Glutamatergic neuron (in vitro differentiated cells): Measurements from ENCODE around the gene TAS2R40. TPM values are rescaled to one million over a fixed set of nuclear protein-coding genes. Genes with fewer than 3 reads are reported as not detected.
"Not testable (repeated sequence)": the region's sequence is repeated elsewhere in the genome, so short reads cannot be mapped to it uniquely, and the experiment has no call there.

ENCODE experiments used
- DNase-seq: peaks from one replicate; pipeline ENCODE4 v3.0.0; 2022
- H3K27ac Mint-ChIP-seq: one replicate; pipeline ENCODE4 v1.8.0; 2020; ENCODE audit warnings: mild to moderate bottlenecking, mixed read lengths, inconsistent platforms; ENCODE audit not compliant: unreplicated experiment
- H3K27me3 Mint-ChIP-seq: one replicate; pipeline ENCODE4 v1.8.0; 2020; ENCODE audit warnings: mild to moderate bottlenecking, moderate library complexity, mixed read lengths, inconsistent platforms; ENCODE audit not compliant: unreplicated experiment
- H3K36me3 Mint-ChIP-seq: one replicate; pipeline ENCODE4 v1.8.0; 2020; ENCODE audit warnings: mild to moderate bottlenecking, mixed read lengths, inconsistent platforms; ENCODE audit not compliant: unreplicated experiment
- H3K4me1 Mint-ChIP-seq: one replicate; pipeline ENCODE4 v1.8.0; 2020; ENCODE audit warnings: mild to moderate bottlenecking, low read depth, mixed read lengths, inconsistent platforms; ENCODE audit not compliant: unreplicated experiment
- H3K4me3 Mint-ChIP-seq: one replicate; pipeline ENCODE4 v1.8.0; 2020; ENCODE audit warnings: mild to moderate bottlenecking, mixed read lengths, inconsistent platforms; ENCODE audit not compliant: unreplicated experiment
- H3K9me3 Mint-ChIP-seq: one replicate; pipeline ENCODE4 v1.8.0; 2020; ENCODE audit warnings: mild to moderate bottlenecking, moderate library complexity, mixed read lengths, inconsistent platforms; ENCODE audit not compliant: unreplicated experiment
- CTCF ChIP-seq: fragments of 200-600 bp; sonication (generic); IDR thresholded peaks from one replicate; pipeline ENCODE4 v1.5.0; 2021; ENCODE audit not compliant: partially characterized antibody, unreplicated experiment
- total RNA-seq: library from RNA; stranded (reverse); fragmentation: NEBNext Ultra II Directional; extraction: Animal tissue kit (Norgen Biotek cat#: 25700); gene quantifications from one replicate; pipeline ENCODE4 v1.2.1, GENCODE V29; 2021; ENCODE audit not compliant: unreplicated experiment

Gene TAS2R40
- total RNA-seq, 1 donor from 2014 or later, result not detected

- no peaks in the 10 kb centered on the region for H3K4me1 Mint-ChIP-seq
- TF ChIP-seq CTCF, result no peak
- DNase-seq, result no peak
- no peak overlapping the region for H3K4me3 Mint-ChIP-seq
- H3K27ac Mint-ChIP-seq, result no peak overlapping the region
- no peaks in the 10 kb centered on the region for H3K9me3 Mint-ChIP-seq
- peaks cover 4% of the 10 kb centered on the region for H3K36me3 Mint-ChIP-seq
- H3K27me3 Mint-ChIP-seq, result no peaks in the 10 kb centered on the region
These were observed 22.8 kb upstream of the TAS2R40 start for GRCh38 chr7:143199040-143199439.

GRCh38 chr7:143202161-143202560, 19.7 kb upstream of the TAS2R40 start:
- DNase-seq, result no peak
- H3K4me3 Mint-ChIP-seq, result no peak overlapping the region
- no peaks in the 10 kb centered on the region for H3K4me1 Mint-ChIP-seq
- H3K36me3 Mint-ChIP-seq, result peaks cover 4% of the 10 kb centered on the region
- no peak for TF ChIP-seq CTCF
- no peak overlapping the region for H3K27ac Mint-ChIP-seq
- no peaks in the 10 kb centered on the region for H3K9me3 Mint-ChIP-seq
- H3K27me3 Mint-ChIP-seq, result no peaks in the 10 kb centered on the region

DNA sequence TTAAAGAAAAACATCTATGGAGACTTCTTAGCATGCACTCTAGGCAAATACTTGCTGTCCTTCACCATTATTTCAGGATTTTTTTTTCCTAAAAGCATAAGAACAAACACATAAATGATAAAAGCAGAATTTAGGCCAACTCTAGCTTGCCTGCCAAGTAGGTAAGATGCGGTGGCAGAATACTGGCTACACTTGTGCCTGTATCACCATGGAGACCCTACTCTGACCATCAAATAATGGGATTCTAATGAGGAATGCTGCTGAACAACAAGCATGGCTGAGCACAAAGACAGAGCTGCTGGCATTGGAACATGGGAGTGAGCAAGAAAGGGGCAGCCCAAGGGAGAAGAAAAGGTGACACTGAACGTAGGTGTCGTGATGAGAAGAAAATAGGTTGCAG, 18.5 kb upstream of the TAS2R40 start:
- Mint-ChIP-seq H3K9me3 (no peaks in the 10 kb centered on the region), H3K27me3 (no peaks in the 10 kb centered on the region), H3K36me3 (peaks cover 4% of the 10 kb centered on the region), H3K4me3 (no peak overlapping the region), H3K4me1 (no peaks in the 10 kb centered on the region), H3K27ac (no peak overlapping the region)
- no peak for DNase-seq
- no peak for TF ChIP-seq CTCF

DNA sequence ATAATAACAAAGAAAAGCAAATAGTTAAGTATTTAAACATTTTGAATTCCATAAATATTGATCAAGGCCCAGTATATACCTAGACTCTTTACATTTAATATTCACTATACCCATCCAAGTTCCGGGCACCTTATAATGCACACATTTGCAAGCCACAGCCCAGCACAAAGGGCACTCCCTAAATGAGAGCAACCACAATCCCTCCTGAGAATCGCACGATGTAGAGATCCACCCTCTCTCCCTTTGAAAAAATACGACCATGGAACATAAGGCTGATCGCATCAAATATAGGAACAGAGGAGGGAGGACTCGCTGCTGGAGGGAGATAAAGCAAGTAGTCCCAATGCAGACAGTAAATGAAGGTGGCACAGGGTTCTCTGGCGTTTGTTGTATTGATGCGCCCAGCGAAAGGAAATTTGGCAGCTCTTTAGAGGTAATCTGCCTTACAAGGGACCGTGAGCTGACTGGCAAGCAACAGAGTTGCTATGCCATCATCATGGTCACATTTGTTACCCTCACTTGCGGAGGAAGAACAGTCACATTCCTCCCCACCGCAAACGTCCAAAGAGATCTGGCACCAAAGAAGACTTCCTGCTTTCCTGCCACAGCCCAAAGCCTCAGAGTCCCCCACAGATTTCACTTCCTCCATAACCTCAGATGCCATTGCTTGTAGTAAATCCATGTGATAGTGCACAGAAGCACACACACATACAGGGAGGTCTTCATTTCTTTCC, 16.1 kb upstream of the TAS2R40 start:
- H3K27ac Mint-ChIP-seq, result no peak overlapping the region
- TF ChIP-seq CTCF, result no peak
- no peaks in the 10 kb centered on the region for H3K4me1 Mint-ChIP-seq
- H3K27me3 Mint-ChIP-seq, result no peaks in the 10 kb centered on the region
- no peak overlapping the region for H3K4me3 Mint-ChIP-seq
- no peak for DNase-seq
- H3K9me3 Mint-ChIP-seq, result no peaks in the 10 kb centered on the region
- no peaks in the 10 kb centered on the region for H3K36me3 Mint-ChIP-seq

- Mint-ChIP-seq H3K4me1 (no peaks in the 10 kb centered on the region), H3K27ac (no peak overlapping the region), H3K27me3 (no peaks in the 10 kb centered on the region), H3K4me3 (no peak overlapping the region), H3K9me3 (no peaks in the 10 kb centered on the region), H3K36me3 (no peaks in the 10 kb centered on the region)
- DNase-seq, result no peak
- TF ChIP-seq CTCF, result no peak
These were observed 11.3 kb upstream of the TAS2R40 start for GRCh38 chr7:143210541-143210940.

GRCh38 chr7:143213478-143213877, 8.4 kb upstream of the TAS2R40 start:
- peaks cover 16% of the 10 kb centered on the region for H3K4me1 Mint-ChIP-seq
- H3K27ac Mint-ChIP-seq, H3K4me3 Mint-ChIP-seq, H3K27me3 Mint-ChIP-seq, DNase-seq, H3K9me3 Mint-ChIP-seq, H3K36me3 Mint-ChIP-seq: not testable (repeated sequence)
